NCI-H2196 (cell line): ENCODE measurements around the gene LARP1B.
"Not testable (repeated sequence)": the region's sequence is repeated elsewhere in the genome, so short reads cannot be mapped to it uniquely, and the experiment has no call there.

Experiments
- DNase-seq: peaks from one replicate; lab custom pipeline; 2025; ENCODE audit not compliant: unreplicated experiment; lab: John Stamatoyannopoulos, UW

LARP1B gene

GRCh38 chr4:128060699-128061565, at the start of gene LARP1B:
Gene LARP1B, plus strand, starts transcription at chr4:128061312. Its CDS starts 13,640 bp downstream, at chr4:128074952.
- DNase-seq = peak; percentile 85

- DNase-seq = no peak
Measured at GRCh38 chr4:128025319-128025718, 35.8 kb upstream of the LARP1B start.

- DNase-seq = no peak
Measured at GRCh38 chr4:128029907-128030306, 31.2 kb upstream of the LARP1B start.

- no peak for DNase-seq
Measured at GRCh38 chr4:128031756-128032384, 29.2 kb upstream of the LARP1B start.

GRCh38 chr4:128039568-128039967, 21.5 kb upstream of the LARP1B start:
- DNase-seq = no peak

- DNase-seq = not testable (repeated sequence)
Measured at GRCh38 chr4:128047019-128047418, 14.1 kb upstream of the LARP1B start.

GRCh38 chr4:128047514-128047913, 13.6 kb upstream of the LARP1B start:
- not testable (repeated sequence) for DNase-seq

- not testable (repeated sequence) for DNase-seq
Measured at GRCh38 chr4:128051229-128051628, 9.9 kb upstream of the LARP1B start.

GRCh38 chr4:128054907-128055306, 6.2 kb upstream of the LARP1B start:
- not testable (repeated sequence) for DNase-seq

GRCh38 chr4:128055441-128056206, 5.5 kb upstream of the LARP1B start:
- DNase-seq = not testable (repeated sequence)

GRCh38 chr4:128056396-128056795, 4.7 kb upstream of the LARP1B start:
- DNase-seq = no peak

GRCh38 chr4:128060121-128060698, 902 bp upstream of the LARP1B start:
- DNase-seq = no peak

- DNase-seq = peak; percentile 27
Measured at GRCh38 chr4:128061566-128062536, 739 bp downstream of the LARP1B start.

- not testable (repeated sequence) for DNase-seq
Measured at GRCh38 chr4:128066453-128066820, 5.3 kb downstream of the LARP1B start.

GRCh38 chr4:128068918-128069317, 7.8 kb downstream of the LARP1B start:
- DNase-seq = no peak

- no peak for DNase-seq
Measured at GRCh38 chr4:128076464-128076863, 15.4 kb downstream of the LARP1B start.

- not testable (repeated sequence) for DNase-seq
Measured at GRCh38 chr4:128095293-128095692, 34.2 kb downstream of the LARP1B start.

GRCh38 chr4:128107766-128108165, 46.7 kb downstream of the LARP1B start:
- no peak for DNase-seq

- no peak for DNase-seq
Measured at GRCh38 chr4:128123036-128123435, 61.9 kb downstream of the LARP1B start.

- DNase-seq = no peak
Measured at GRCh38 chr4:128130621-128131020, 69.5 kb downstream of the LARP1B start.
